Daoy (cell line): ENCODE measurements around the gene DUSP16. TPM values are rescaled to one million over a fixed set of nuclear protein-coding genes. Genes with fewer than 3 reads are reported as not detected.
"Not testable (repeated sequence)": the region's sequence is repeated elsewhere in the genome, so short reads cannot be mapped to it uniquely, and the experiment has no call there.

Experiments used
- DNase-seq: peaks from one replicate; pipeline ENCODE4 v3.0.0-alpha.2; 2015; ENCODE audit warnings: low read depth
- total RNA-seq: library from RNA; depleted of rRNA; stranded (reverse); fragments of >200 nt; shearing (Covaris generic); gene quantifications from 2 replicates; pipeline ENCODE4 v1.2.3, GENCODE V29; 2014

The DUSP16 gene
- total RNA-seq, 1 experiment from 2014 or later: 4.6 TPM

GRCh38 chr12:12585115-12585863 lies 22.6 kb upstream of the DUSP16 start:
- no peak for DNase-seq

DNA sequence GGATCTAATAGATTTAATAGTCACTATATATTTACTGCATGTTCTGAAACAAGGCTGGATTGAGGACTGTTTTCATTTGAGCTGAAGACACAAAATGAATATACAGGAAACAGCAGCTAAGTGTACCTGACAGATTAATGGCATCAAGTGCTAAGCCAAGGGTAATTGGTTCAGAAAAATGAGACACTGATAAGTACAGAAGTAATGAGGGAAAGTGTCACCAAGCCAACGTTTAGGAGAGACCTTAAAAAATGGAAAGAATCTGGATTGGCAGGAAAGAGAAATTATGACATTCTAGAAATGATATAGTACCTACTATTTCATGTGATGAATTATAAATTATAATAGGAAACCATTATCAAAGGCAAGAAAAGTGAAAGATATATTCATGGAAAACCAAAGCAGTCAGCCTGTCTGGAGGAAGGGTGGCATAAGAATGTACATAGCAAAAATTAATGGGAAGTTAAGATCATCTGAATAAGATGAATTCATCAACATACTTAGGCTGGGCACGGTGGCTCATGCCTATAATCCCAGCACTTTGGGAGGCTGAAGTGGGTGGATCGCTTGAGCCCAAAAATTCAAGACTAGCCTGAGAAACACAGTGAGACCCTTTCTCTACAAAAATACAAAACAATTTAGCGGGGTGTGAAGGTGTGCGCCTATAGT lies 21.0 kb upstream of the DUSP16 start:
- DNase-seq: no peak

DNA sequence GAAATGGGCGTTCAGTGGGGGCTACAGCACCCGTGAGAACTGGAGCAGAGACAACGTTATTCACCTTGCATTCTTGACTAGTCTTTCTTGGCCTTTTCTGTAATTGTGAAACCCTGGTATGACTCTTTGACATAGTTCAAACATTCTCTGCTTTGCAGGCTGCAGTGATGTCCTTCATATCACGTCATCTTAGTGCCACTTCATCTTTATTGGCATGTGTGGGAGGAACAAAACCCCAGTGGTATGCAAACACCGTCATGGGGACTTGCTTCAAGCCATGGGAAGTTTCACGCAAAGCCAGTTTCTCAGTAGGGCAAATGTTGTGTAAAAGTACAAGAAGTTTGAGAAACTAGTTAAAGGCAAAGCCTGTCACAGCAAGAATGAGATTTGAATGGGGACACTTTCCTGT lies 20.2 kb upstream of the DUSP16 start:
- peak; percentile 34 for DNase-seq

- no peak for DNase-seq
Measured at GRCh38 chr12:12582193-12582881, 19.7 kb upstream of the DUSP16 start.

DNA sequence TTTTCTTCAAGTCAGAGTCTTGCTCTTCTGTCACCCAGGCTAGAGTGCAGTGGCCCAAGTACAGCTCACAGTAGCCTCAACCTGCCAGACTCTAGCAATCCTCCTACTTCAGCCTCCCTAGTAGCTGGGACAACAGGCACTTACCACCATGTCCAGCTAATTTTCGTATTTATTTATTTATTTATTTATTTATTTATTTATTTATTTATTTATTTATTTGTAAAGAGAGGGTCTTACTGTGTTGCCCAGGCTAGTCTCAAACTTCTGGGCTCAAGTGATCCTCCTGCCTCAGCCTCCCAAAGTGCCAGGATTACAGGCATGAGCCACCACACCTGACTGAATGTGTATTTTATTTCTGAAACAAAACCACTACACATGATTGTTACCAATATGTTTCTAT lies 18.1 kb upstream of the DUSP16 start:
- DNase-seq: not testable (repeated sequence)

GRCh38 chr12:12577786-12578185 lies 15.1 kb upstream of the DUSP16 start:
- no peak for DNase-seq

DNA sequence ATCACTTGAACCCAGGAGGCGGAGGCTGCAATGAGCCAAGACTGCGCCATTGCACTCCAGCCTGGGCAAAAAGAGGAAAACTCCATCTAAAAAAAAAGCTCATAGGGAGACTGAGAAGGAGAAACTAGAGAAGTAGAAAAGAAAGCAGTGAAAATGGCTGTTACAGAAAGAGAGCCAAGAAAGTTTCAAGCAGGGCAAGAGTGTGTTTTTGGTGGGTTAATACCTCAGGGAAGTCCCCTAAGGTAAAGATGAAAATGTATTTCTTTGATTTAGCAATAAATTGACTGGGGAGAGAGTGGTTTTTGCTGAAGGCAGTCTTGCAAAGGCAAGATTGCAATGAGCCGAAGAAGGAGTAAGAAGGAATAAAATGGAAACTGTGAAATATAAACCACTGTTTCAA lies 10.0 kb upstream of the DUSP16 start:
- DNase-seq: no peak

GRCh38 chr12:12565971-12566370 lies 3.3 kb upstream of the DUSP16 start:
- not testable (repeated sequence) for DNase-seq

- DNase-seq: no peak
Measured at GRCh38 chr12:12564911-12565310, 2.2 kb upstream of the DUSP16 start.

DNA sequence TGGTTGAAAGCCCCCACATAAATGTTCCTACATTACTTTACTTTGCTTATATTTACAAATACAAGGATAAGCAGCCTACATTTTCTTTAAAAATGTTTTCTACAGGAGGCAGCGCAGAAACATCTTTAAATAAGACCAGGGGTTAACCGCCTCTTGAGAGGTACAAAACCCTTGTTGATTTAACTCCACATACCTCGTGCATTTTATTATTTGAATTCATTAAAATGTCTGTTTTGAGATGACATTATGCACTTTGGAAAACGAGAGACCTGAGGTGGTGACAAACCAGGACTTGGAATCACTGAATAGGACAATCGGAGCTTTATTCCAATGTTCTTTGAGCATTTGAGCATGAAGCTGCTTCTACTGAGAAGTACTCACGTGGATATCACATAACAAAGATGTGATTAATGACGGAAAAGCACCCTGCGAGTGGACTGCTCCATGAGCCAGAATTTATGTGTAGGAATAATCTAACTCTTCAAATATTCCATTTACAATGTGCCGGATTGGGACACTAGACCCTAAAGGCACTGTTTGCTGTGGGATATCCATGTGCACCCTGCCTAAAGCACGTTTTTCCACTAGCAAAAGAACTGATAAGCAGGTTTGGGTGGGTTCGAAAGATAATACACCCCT lies 746 bp upstream of the DUSP16 start:
- DNase-seq: no peak

DNA sequence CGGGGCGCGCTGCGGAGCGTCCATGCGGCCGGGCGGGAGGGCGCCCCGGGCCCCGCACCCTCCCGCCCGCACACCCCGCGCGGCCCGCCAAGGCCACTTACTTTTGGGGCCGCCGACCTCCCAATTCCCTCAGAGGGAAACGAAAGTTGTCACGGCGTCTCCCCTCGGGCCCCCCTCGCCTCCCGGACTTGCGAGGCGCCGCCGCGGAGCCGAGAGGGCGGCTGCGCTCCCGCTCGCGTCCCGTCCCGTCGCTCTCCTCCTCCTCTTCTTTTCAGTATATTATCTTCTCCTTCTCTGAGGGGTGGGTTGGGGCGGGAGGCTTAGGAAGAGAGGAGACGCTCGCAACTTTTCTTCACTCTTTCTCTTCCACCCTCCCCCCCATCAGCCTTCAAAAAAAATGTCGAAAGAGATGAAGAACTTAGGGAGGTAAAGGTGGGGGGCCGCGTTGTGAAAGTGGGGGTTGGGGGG lies 613 bp downstream of the DUSP16 start:
- peak; percentile 10 for DNase-seq

DNA sequence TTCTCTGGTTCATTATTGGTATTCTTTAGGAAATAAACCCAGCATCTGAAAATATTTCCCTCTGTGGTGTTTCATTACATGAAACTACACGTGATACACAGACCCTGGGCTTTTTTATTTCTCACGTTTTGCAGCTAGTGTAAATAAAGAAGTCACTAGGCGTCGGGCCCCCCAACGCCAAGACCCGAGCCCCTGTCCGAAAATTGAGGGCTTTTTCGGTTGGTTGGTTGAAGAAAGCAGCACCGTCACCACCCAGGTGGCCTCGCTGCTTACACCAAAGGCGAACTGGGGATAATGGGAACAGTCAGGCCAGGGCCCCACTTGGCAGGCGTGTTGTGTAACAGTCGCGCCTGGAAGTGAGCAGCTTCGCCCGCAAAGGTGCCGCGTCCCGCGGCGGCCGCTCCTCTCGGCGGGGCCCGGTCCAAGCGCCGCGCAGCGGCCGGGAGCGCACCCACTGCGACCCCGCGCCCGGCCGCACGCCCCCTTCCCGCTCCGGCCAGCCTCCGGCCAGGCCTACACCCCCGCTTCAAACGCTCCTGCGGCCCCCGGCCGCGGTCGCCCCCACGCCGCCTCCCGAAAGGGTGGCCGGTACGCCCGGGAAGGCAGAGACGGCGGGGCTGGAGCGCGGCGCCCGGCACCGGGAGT lies 1.2 kb downstream of the DUSP16 start:
- DNase-seq: peak; percentile 28

DNA sequence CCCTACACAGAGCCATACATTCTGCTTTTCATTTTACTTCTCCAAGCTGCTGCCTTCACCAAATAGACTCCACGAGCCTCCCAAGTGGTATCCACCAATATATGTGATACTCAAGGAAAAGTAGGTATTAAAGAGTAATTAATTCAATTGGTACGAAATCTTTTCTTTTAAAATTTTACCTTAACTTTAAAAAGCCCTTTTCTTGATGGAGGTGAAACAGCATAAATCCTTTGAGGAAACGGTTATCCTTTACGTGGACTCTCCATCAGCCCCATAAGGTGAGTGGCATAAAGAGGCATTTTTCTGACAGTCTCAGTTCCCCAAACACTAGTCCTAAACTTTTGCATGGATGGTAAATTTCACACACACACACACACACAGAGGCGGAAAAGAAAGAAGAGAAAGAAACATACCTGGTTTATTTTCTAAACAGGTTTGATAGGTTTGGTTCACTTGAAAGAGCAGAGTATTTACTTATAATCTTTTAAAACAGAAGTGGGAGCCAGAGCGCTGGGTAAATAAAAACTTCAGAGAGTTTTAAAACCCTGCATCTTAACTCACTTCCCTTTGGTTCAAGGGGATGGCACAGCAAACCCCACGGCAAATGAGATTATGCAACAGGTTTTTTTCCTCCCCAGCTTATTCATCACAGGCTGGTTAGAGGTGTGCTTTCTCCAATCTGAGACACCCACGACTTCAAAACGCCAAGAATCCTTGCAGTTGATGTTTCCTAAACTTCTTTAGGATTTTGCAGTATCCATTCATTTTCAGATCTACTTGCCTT lies 1.9 kb downstream of the DUSP16 start:
- peak; percentile 44 for DNase-seq

GRCh38 chr12:12559719-12560296 lies 2.9 kb downstream of the DUSP16 start:
- no peak for DNase-seq

DNA sequence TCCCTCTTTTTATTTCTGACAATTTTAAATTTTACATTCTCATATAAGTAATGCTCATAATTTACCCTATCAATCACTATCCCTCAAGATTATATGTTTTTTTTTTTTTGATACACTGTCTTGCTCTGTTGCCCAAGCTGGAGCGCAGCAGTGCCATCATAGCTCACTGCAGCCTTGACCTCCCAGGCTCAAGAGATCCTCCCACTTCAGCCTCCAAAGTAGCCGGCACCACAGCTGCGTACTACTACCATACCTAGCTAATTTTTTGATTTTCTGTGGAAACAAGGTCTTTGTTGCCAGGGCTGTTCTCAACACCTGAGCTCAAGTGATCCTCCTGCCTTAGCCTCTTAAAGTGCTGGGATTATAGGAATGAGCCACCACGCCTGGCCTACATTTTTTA lies 4.4 kb downstream of the DUSP16 start:
- DNase-seq: no peak

- no peak for DNase-seq
Measured at GRCh38 chr12:12557733-12558132, 4.9 kb downstream of the DUSP16 start.

- DNase-seq: no peak
Measured at GRCh38 chr12:12555656-12556055, 7.0 kb downstream of the DUSP16 start.

DNA sequence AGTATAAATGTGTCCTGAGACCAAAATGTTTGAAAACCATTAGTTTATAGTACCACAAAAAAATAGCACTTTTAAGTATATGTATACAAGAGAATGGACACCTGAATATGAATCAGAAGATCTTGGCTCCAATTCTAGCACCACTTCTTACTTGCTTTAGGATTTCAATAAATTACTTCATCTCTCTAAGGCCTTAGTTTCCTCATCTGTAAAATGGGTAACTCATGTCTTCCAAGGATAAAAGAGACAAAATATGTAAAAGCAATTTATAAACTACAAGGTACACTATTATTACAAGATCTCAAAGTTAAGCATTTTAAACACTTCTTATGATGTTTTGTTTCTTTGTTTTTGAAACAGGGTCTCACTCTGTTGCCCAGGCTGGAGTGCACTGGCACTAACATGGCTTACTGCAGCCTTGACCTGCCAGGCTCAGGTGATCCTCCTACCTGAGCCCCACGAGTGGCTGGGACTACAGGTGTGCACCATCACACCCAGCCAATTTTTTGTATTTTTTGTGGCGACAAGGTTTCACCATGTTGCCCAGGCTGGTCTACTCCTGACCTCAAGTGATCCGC lies 9.4 kb downstream of the DUSP16 start:
- DNase-seq: no peak

- no peak for DNase-seq
Measured at GRCh38 chr12:12551115-12551514, 11.5 kb downstream of the DUSP16 start.

GRCh38 chr12:12550277-12550676 lies 12.4 kb downstream of the DUSP16 start:
- no peak for DNase-seq
